WI38 (cell line): Measurements from ENCODE around the gene C7orf57.
"Not testable (repeated sequence)": the region's sequence is repeated elsewhere in the genome, so short reads cannot be mapped to it uniquely, and the experiment has no call there.

Experiments used
- H3K4me3 ChIP-seq: 2 replicates; pipeline ENCODE4 v1.5.1; 2011; ENCODE audit warnings: low read depth, mild to moderate bottlenecking, control low read depth, low read length
- CTCF ChIP-seq: IDR thresholded peaks from 2 replicates; pipeline ENCODE4 v1.5.1; 2012; ENCODE audit warnings: low read depth, mild to moderate bottlenecking, control low read depth, low read length

The C7orf57 gene

GRCh38 chr7:48063985-48064384 lies 28.6 kb downstream of the C7orf57 start:
- TF ChIP-seq CTCF = no peak
- H3K4me3 ChIP-seq = no peak overlapping the region

- TF ChIP-seq CTCF = no peak
- H3K4me3 ChIP-seq = no peak overlapping the region
Measured at GRCh38 chr7:48067475-48067874, 32.1 kb downstream of the C7orf57 start.

GRCh38 chr7:48074204-48074654 lies 38.9 kb downstream of the C7orf57 start:
- no peak for TF ChIP-seq CTCF
- no peak overlapping the region for H3K4me3 ChIP-seq

GRCh38 chr7:48077423-48077822 lies 42.1 kb downstream of the C7orf57 start:
- TF ChIP-seq CTCF = no peak
- H3K4me3 ChIP-seq = no peak overlapping the region

- no peak overlapping the region for H3K4me3 ChIP-seq
- no peak for TF ChIP-seq CTCF
Measured at GRCh38 chr7:48078470-48078869, 43.1 kb downstream of the C7orf57 start.

- H3K4me3 ChIP-seq = not testable (repeated sequence)
Measured at GRCh38 chr7:48082378-48082777, 47.0 kb downstream of the C7orf57 start.

GRCh38 chr7:48083114-48083830 lies 47.9 kb downstream of the C7orf57 start:
- no peak overlapping the region for H3K4me3 ChIP-seq
- no peak for TF ChIP-seq CTCF
